Hippocampal formation (tissue), 2 donors: ENCODE measurements around the gene SHOX.

Source experiments
- DNase-seq, 2 donors: peaks; one replicate each; lab custom pipeline; 2025; lab: John Stamatoyannopoulos, UW

Gene SHOX

DNA sequence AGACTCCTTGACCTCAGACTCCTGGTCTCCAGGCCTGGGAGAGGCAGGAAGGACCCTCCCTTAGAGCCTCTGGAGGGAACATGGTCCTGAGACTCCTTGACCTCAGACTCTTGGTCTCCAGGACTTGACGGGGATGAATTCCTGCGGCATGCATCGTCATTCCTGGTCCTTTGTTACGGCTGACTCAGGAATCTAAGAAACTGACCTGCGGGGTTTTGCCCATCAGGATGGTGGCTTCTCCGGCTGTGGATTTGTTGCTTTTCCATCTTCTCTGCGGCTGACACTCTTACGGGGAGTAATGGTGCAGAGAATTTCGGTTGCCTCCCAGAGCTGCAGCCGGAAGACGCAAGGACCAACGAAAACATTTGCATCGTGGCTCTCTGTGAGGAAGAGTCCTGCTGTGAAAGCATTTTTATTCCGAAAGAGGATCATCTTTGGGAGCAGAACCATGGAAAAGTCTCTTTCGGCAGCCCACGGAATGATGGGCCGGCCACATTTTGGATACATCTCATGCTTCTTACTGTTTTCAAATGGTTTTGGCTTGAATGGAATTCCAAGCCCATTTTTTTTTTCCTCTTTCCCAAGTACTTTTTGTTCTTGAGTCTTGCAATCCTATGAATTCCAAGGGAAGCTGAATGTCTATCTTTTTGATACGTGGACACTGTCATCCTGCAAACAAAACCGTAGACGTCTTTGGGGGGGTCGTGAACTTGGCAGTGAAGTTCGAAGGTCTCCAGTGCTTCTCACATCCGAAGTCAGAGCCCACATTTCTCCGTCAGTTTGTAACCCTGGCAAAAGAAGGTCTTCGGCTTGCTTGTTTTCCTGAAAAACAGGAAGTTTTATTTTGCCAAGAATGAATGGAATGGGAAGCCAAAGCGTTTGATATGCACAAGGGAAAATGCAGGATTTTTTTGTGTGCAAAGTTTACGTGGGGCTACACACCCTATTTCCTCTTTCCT, 36.5 kb downstream of the SHOX start:
- no peak for DNase-seq

- no peak for DNase-seq
Measured at GRCh38 chrX:670645-671044, 40.1 kb downstream of the SHOX start.

GRCh38 chrX:672931-673330, 42.3 kb downstream of the SHOX start:
- no peak for DNase-seq

DNA sequence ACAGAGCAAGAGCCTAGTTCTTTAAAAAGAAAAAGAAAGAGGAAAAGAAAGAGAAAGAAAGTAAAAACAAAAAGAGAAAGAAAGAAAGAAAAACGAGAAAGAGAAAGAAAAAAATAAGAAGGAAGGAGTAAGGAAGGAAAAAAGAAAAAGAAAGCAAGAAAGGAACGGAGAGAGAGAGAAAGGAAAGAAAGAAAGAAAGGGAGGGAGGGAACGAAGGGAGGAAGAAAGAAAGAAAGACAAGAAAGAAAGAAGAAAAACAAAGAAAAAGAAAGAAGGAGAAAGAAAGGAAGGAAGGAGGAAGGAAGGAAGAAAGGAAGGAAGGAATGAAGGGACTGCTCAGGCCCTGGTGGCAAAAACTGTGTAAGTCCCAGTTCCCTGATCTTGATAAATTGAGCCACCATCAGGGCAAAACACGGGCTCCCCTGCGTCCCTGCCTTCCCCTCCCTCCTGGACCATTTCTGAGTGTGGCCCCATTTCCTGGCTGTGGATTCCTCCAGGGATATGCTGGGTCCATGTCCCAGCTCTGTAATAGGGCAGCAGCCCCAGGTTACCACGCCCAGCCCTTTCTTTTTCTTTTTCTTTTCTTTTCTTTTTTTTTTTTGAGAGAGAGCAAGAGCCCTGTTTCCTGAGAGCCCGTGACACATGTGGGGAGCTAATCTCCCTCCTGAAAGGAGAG, 44.8 kb downstream of the SHOX start:
- no peak for DNase-seq

DNA sequence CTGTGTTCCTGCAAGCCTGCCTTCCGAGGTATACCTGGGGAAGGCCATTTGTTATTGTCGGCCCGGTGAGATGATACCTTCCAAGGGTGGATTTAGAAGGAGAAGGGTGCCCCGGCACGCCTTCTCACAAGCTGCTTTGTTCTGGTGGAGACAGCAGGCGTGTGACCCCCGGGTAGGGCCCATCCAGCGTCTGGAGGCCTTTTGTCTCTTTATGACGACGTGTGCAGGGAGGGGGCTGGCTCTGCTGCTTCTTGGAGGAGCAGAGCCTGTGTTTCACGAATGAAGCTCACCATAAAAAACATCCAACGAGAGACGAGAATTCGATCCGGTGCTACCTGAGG, 45.3 kb downstream of the SHOX start:
- DNase-seq: no peak

DNA sequence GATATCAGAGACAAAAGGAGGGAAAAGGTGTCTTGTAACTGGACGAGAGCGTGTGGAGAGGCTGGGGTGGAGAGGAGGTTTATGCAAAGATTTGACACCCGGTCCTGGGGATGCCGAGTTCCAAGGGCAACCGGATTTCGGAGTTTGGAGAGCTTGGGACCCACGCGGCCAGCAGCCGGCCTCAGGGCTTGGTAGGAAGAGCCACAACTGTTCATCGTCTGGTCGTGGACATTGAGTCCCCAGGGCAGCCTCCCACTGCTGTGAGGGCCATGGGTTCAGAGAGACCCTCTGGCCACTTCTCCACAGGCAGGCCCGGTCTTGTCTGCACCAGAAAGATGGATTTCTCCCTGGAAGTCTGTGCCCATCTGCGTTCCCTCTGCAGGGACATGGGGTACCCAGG, 46.8 kb downstream of the SHOX start:
- DNase-seq: no peak

DNA sequence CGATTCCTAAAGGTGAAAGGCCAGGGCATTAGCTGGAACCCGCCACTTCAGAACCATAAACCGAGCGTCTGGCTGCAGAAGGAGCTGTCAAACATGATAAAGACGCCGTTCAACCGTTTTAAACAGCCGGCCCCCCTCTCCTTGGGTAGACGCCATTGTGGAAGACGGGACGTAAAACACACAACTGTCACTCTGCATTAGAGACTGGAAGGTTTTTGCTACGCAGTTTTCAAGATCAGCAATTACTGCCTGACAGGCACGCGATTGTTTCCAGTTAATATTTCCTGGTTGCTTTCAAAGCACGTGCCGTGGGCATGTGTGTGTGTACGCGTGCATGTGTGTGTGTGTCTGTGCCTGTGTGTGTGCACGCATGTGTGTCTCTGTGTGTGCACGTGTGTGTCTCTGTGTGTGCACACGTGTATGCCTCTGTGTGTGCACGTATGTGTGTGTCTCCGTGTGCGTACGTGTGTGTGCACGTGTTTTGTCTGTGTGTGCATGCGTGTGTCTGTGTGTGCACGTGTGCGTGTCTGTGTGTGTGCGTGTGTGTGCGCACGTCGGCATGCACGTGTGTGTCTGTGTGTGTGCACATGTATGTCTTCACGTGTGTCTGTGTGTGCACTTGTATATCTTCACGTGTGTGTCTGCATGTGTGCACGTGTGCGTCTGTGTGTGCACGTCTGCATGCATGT, 48.8 kb downstream of the SHOX start:
- DNase-seq: no peak

- no peak for DNase-seq
Measured at GRCh38 chrX:680062-680461, 49.5 kb downstream of the SHOX start.

DNA sequence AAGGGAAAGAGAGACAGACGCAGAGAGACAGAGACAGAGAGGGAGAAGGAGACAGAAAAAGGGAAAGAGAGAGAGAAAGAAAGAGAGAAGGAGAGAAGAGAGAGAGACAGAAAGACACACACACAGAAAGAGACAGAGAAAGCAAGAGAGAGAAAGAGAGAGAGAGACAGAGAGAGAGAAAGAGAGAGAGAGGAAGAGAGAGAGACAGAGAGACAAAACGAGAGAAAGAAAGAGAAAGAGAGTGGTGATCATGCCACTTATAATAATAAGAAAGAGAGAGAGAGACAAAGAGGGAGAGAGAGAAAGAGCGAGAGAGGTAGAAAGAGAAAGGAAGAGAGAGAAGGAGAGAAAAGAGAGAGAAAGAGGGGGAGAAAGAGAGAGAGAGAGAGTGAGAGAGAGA, 51.4 kb downstream of the SHOX start:
- DNase-seq: no peak

DNA sequence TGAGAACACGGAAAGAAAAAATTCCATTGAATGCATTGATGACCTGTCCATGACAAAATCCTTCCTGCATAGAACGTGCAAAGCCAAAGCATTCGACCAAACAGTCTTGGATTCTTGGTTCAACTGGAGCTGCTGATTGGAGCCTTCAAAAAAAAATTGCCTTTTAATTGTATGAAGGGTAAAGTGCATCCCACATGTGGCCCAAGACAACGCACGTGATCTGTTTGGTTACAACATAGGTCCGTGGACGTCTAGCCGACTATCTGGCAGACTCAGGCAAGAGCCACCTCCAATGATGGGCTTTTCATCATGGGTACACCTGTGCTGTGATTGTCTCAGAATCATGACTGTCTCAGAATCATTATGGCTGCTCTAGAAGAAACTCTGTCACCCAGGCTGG, 52.3 kb downstream of the SHOX start:
- DNase-seq: no peak

DNA sequence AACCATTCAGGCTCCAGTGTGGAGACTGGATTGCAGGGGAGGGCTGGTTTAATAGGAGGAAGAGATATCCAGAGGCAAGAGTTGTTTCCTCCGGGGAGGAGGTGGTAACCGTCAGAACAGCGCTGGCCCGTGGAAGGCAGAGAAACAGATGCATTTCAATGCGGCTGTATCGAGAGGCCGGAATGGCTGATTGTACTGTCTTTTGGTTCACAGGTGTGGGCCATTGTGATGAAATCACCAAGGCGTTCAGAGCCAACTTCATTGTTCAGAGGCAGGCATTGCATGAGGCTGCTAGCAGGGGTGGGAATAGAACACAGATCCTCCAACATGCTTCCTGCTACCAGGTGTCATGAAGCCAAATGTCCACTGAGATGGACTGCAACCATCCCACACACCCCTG, 53.0 kb downstream of the SHOX start:
- DNase-seq: no peak

GRCh38 chrX:685120-686032, 54.8 kb downstream of the SHOX start:
- DNase-seq: no peak

- no peak for DNase-seq
Measured at GRCh38 chrX:689983-690382, 59.4 kb downstream of the SHOX start.

- DNase-seq: no peak
Measured at GRCh38 chrX:694800-695199, 64.2 kb downstream of the SHOX start.

DNA sequence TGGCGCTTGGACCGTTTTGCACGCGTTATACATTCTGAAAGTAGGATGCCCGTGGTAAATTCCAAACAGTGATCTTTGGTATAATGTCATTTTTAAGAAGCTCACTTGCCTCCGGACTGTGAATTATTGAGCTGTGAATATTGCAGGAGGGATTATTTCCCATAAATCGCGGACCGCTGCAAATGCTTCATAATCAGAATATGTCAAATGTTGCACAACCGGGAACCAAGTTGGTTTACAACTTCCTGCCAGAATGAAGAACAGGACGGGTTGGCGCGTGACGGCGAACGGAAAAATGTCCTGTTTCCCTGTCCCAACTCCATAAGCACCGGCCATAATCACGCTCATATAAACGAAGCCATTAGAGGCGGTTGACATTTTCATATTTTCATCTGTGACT, 67.6 kb downstream of the SHOX start:
- no peak for DNase-seq

DNA sequence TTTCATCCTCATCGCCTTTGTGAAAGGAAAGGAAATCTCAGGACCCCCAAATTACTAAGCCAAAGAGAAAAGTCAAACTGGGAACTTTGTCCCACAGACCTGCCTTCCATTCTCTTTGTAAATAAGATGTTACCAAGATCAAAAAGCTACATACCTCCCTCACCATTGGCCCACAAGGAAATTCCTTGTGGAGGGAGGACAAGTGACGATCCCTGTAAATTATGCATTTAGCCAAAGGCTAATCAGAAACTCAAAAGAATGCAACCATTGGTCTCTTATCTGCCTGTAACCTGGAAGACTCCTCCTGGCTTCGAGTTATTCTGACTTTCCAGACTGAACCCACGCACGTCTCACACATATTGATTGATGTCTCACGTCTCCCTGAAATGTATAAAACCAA, 70.3 kb downstream of the SHOX start:
- DNase-seq: no peak

GRCh38 chrX:701673-702072, 71.1 kb downstream of the SHOX start:
- DNase-seq: no peak

GRCh38 chrX:703466-703865, 72.9 kb downstream of the SHOX start:
- no peak for DNase-seq

DNA sequence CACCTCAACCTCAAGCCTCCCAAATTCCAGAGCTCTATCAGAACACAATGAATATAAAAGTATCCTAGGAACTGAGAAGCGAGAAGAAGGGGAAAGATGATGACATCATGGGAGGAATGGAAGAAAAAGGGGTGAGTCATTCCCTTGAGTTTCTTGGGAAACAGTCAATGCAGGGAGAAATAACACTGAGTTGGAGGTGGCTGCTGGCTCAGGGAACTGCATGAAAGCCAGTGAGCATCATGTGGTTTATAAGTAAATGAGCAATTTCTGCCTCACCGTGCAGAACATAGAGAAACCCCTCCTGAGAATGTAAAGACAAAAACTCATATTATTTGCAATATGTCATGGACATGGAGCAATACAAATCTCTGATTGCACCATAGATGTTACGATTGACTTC, 73.3 kb downstream of the SHOX start:
- DNase-seq: no peak
